ENCODE measurements around the gene DNAH14. TPM values are rescaled to one million over a fixed set of nuclear protein-coding genes. Genes with fewer than 3 reads are reported as not detected.

Gene DNAH14
- total and polyA plus RNA-seq, 2 experiments from 2014 or later = 13.5 to 40.8 TPM

GRCh38 chr1:225400968-225401367 is 471.5 kb downstream of the DNAH14 start:
- no peaks in the 10 kb centered on the region for H3K27me3 ChIP-seq
- no peak overlapping the region for H3K4me3 ChIP-seq
- no peak overlapping the region for H3K27ac ChIP-seq
- no peaks in the 10 kb centered on the region for H3K9me3 ChIP-seq (ENCODE audit: low read depth)
- DNase-seq (ENCODE audit: low read depth in 1 of 2, low spot score in 1 of 2) = no peak
- H3K36me3 ChIP-seq = peaks cover 29% of the 10 kb centered on the region
- TF ChIP-seq CTCF (IDR thresholded peaks at IDR 0.05; ENCODE audit: low read depth, low read length) = no peak
- H3K4me1 ChIP-seq (ENCODE audit: low read depth) = no peaks in the 10 kb centered on the region

DNA sequence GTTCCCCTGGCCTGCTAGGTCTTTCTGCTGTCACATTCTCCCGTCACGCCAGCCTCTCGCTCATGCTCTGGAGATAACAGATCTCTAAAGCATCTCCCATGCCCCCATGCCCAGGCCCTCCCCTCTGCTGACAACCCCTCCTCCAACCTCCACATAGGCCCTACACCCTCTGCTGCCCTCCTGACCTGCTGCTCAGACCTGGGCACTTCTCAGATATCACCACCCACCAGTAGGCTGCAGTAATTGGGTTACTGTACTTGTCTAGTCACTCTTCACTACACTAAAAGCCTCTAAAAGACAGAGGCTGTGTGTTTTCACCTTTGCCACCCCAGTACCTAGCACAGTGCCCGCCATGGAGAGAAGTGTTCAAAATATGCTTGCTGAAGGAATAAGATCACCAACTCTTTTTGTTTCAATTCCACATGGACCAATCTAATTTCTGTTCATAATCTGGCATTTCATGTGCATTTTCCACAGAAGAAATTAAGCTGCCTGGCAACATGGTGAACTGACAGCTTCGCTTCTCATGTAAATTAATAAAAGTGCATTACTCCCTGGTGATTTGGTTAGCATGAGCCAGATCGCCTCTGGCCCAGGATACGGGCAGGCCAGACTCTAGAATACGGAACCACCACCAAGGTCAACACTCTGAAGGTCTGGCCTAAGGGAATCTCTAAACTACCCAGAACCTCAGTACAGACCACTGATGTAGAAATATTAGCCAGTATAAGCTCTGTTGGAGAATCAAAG is 477.7 kb downstream of the DNAH14 start:
- no peak for TF ChIP-seq CTCF (IDR thresholded peaks at IDR 0.05; ENCODE audit: low read depth, low read length)
- peaks cover 35% of the 10 kb centered on the region for H3K36me3 ChIP-seq
- no peak for DNase-seq (ENCODE audit: low read depth in 1 of 2, low spot score in 1 of 2)

DNA sequence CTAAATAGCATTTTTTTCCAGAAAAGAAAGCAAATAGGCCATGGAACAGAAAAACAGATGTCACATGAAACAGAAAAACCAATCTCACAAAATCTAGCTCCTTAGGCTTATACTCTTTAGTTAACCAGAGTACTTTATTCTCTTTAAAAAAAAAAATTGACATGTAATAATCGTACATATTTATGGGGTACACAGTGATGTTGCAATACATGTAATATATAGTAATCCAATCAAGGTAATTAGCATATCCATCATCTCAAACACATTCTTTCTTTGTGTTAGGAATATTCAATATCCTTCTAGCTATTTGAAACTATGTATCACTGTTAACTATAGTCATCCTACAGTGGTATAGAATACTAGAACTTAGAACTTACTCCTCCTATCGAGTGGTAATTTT is 478.3 kb downstream of the DNAH14 start:
- H3K9me3 ChIP-seq (ENCODE audit: low read depth) = no peaks in the 10 kb centered on the region
- peaks cover 31% of the 10 kb centered on the region for H3K36me3 ChIP-seq
- no peaks in the 10 kb centered on the region for H3K27me3 ChIP-seq
- no peak for DNase-seq (ENCODE audit: low read depth in 1 of 2, low spot score in 1 of 2)
- H3K27ac ChIP-seq = no peak overlapping the region
- H3K4me3 ChIP-seq = no peak overlapping the region
- TF ChIP-seq CTCF (IDR thresholded peaks at IDR 0.05; ENCODE audit: low read depth, low read length) = no peak
- H3K4me1 ChIP-seq (ENCODE audit: low read depth) = no peaks in the 10 kb centered on the region

More for the DNA sequence above, 477.7 kb downstream of the DNAH14 start:
- no peak overlapping the region for H3K27ac ChIP-seq
- H3K4me3 ChIP-seq = no peak overlapping the region
- no peaks in the 10 kb centered on the region for H3K4me1 ChIP-seq (ENCODE audit: low read depth)
- H3K27me3 ChIP-seq = no peaks in the 10 kb centered on the region
- no peaks in the 10 kb centered on the region for H3K9me3 ChIP-seq (ENCODE audit: low read depth)

DNA sequence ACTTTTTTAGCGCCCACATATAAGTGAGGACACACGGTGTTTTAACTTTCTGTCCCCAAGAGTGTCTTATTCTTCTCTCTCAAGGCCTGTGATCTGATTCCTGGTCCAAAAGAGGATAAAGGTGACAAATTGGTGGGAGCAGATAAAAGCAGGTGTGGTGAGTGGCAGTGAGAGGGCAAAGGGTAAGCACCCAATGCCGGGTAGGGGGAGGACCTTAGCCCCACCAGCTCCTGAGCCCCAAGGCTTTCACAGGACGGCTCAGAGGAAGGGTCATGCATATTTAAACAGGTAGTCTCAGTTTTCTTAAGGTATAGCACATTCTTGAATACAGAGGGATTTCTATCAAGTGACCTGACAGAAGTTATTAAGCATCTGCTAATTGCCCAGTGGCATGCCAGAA is 478.8 kb downstream of the DNAH14 start:
- no peak for TF ChIP-seq CTCF (IDR thresholded peaks at IDR 0.05; ENCODE audit: low read depth, low read length)
- Histone ChIP-seq H3K9me3 (ENCODE audit: low read depth) (no peaks in the 10 kb centered on the region), H3K27ac (no peak overlapping the region), H3K4me3 (no peak overlapping the region), H3K36me3 (peaks cover 26% of the 10 kb centered on the region), H3K27me3 (no peaks in the 10 kb centered on the region), H3K4me1 (ENCODE audit: low read depth) (no peaks in the 10 kb centered on the region)
- DNase-seq (ENCODE audit: low read depth in 1 of 2, low spot score in 1 of 2) = no peak

DNA sequence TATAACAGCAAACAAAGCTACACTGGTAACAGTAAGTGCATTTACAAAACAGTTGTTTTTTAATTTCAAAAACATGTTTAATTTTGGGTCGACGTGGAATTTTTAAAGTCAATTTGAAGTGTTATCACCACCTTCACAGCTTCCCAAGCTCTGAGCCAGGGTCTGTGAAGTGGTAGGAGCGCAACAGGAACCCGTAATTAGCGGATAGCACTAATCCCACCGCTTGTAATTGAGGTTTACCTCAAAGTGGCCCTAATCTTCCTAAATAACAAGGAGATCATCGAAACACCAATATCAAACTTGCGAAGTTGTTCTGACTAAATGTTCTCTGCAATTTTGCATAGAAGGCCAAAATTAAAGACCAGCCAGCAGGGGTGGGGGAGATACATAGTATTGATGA is 479.6 kb downstream of the DNAH14 start:
- no peaks in the 10 kb centered on the region for H3K9me3 ChIP-seq (ENCODE audit: low read depth)
- H3K36me3 ChIP-seq = peaks cover 23% of the 10 kb centered on the region
- H3K27me3 ChIP-seq = no peaks in the 10 kb centered on the region
- H3K4me3 ChIP-seq = no peak overlapping the region
- TF ChIP-seq CTCF (IDR thresholded peaks at IDR 0.05; ENCODE audit: low read depth, low read length) = no peak
- no peak overlapping the region for H3K27ac ChIP-seq
- H3K4me1 ChIP-seq (ENCODE audit: low read depth) = no peaks in the 10 kb centered on the region
- DNase-seq (ENCODE audit: low read depth in 1 of 2, low spot score in 1 of 2) = no peak

Measured in cardiac muscle cell (in vitro differentiated cells and primary cell).